Ishikawa (cell line): ENCODE measurements around the gene MGLL.

Experiments used
- CEBPB ChIP-seq: IDR thresholded peaks from 2 replicates; pipeline ENCODE4 v1.6.1; 2012
- CREB1 ChIP-seq: IDR thresholded peaks from 2 replicates; pipeline ENCODE4 v1.6.1; 2012; ENCODE audit warnings: low read depth
- EGR1 ChIP-seq: IDR thresholded peaks from 2 replicates; pipeline ENCODE4 v1.6.1; 2012
- EP300 ChIP-seq: IDR thresholded peaks from 2 replicates; pipeline ENCODE4 v1.6.1; 2012; ENCODE audit warnings: borderline replicate concordance
- FOXM1 ChIP-seq: IDR thresholded peaks from 2 replicates; pipeline ENCODE4 v1.6.1; 2012; ENCODE audit warnings: low read depth, borderline replicate concordance
- MAX ChIP-seq: IDR thresholded peaks from 2 replicates; pipeline ENCODE4 v1.6.1; 2012
- NFIC ChIP-seq: IDR thresholded peaks from 2 replicates; pipeline ENCODE4 v1.6.1; 2012
- RAD21 ChIP-seq: IDR thresholded peaks from 2 replicates; pipeline ENCODE4 v1.6.1; 2012; ENCODE audit warnings: low read depth
- TAF1 ChIP-seq: IDR thresholded peaks from 2 replicates; pipeline ENCODE4 v1.6.1; 2012; ENCODE audit warnings: low read depth, mild to moderate bottlenecking
- TCF12 ChIP-seq: IDR thresholded peaks from 2 replicates; pipeline ENCODE4 v1.6.1; 2012; ENCODE audit warnings: low read depth
- TEAD4 ChIP-seq: IDR thresholded peaks from 2 replicates; pipeline ENCODE4 v1.6.1; 2012
- YY1 ChIP-seq: IDR thresholded peaks from 2 replicates; pipeline ENCODE4 v1.6.1; 2012; ENCODE audit warnings: low read depth
- ZBTB7A ChIP-seq: IDR thresholded peaks from 2 replicates; pipeline ENCODE4 v1.6.1; 2012; ENCODE audit warnings: low read depth
- TF ChIP-seq, protein P1 (sequence below): IDR thresholded peaks from 2 replicates; pipeline ENCODE4 v1.6.1; 2012; ENCODE audit warnings: low read depth, mild to moderate bottlenecking
- TF ChIP-seq, protein P2 (sequence below): IDR thresholded peaks from 2 replicates; pipeline ENCODE4 v1.6.1; 2012

MGLL gene

GRCh38 chr3:127762077-127762786 lies 60.1 kb downstream of the MGLL start:
- no peak for TF ChIP-seq MAX
- TF ChIP-seq, protein P1, sequence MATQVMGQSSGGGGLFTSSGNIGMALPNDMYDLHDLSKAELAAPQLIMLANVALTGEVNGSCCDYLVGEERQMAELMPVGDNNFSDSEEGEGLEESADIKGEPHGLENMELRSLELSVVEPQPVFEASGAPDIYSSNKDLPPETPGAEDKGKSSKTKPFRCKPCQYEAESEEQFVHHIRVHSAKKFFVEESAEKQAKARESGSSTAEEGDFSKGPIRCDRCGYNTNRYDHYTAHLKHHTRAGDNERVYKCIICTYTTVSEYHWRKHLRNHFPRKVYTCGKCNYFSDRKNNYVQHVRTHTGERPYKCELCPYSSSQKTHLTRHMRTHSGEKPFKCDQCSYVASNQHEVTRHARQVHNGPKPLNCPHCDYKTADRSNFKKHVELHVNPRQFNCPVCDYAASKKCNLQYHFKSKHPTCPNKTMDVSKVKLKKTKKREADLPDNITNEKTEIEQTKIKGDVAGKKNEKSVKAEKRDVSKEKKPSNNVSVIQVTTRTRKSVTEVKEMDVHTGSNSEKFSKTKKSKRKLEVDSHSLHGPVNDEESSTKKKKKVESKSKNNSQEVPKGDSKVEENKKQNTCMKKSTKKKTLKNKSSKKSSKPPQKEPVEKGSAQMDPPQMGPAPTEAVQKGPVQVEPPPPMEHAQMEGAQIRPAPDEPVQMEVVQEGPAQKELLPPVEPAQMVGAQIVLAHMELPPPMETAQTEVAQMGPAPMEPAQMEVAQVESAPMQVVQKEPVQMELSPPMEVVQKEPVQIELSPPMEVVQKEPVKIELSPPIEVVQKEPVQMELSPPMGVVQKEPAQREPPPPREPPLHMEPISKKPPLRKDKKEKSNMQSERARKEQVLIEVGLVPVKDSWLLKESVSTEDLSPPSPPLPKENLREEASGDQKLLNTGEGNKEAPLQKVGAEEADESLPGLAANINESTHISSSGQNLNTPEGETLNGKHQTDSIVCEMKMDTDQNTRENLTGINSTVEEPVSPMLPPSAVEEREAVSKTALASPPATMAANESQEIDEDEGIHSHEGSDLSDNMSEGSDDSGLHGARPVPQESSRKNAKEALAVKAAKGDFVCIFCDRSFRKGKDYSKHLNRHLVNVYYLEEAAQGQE = no peak
- no peak for TF ChIP-seq ZBTB7A
- no peak for TF ChIP-seq TEAD4
- no peak for TF ChIP-seq NFIC
- no peak for TF ChIP-seq EP300
- no peak for TF ChIP-seq YY1
- TF ChIP-seq TAF1 = no peak
- TF ChIP-seq, protein P2, sequence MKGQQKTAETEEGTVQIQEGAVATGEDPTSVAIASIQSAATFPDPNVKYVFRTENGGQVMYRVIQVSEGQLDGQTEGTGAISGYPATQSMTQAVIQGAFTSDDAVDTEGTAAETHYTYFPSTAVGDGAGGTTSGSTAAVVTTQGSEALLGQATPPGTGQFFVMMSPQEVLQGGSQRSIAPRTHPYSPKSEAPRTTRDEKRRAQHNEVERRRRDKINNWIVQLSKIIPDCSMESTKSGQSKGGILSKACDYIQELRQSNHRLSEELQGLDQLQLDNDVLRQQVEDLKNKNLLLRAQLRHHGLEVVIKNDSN = no peak

- TF ChIP-seq MAX = no peak
- TF ChIP-seq CEBPB = no peak
- no peak for TF ChIP-seq TAF1
- no peak for TF ChIP-seq EP300
- TF ChIP-seq FOXM1 = no peak
- TF ChIP-seq CREB1 = no peak
- TF ChIP-seq EGR1 = no peak
- TF ChIP-seq, protein P1 = no peak
- TF ChIP-seq TCF12 = no peak
Measured at GRCh38 chr3:127761441-127761801, 60.9 kb downstream of the MGLL start.

DNA sequence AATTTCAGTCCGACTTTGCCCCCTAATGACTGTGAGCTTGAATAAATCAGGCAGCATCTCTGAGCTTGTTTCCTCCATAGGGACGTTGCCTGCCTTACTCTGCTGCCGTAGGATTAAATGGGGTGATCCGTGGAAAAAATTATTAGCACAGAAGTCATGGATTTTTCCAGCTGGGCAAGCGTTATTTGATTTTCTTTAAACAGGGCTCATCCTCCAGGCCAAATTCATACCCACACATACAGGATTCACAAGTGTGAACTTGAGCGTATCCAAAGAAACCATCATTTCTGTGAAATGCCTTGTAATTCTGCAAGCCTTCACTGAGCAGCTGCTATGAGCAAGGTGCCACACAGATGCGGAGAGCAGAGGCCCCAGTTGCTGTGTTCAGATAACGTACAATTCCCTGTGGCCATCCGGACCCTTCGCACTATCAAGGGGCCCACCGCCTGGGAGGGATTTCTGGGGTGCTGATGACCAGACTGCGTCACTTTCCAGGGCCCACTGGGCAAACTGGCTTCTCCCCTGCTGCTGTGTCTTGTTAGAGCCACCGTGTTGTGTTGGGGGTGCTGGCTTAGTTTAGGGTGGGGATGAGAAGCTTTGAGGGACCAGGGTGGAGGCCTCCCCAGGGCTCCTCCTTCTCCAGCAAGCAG lies 61.4 kb downstream of the MGLL start:
- TF ChIP-seq, protein P1 = no peak
- no peak for TF ChIP-seq TAF1

DNA sequence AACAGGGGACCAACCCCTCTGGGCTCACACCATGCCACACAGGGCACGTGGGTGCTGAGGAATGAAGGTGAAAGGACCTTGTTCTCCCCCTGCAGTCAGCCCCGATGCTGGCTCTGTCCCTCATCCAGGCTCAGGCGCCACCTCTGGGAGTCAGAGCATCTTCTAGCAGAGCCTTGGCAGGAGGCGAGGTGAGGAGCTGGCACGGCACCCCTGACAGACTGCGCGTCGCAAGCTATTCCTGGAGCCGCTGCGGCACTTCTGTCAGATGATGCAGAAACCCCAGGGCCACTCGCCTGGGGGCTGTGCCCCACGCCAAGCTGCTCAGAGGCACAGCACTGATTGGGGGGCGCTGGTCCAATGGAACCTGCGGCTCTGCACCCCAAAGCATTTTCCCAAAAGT lies 62.0 kb downstream of the MGLL start:
- TF ChIP-seq EP300 (no peak), RAD21 (no peak), EGR1 (no peak), YY1 (no peak), ZBTB7A (no peak), FOXM1 (no peak)

- TF ChIP-seq YY1 (no peak), FOXM1 (no peak), CREB1 (no peak), TEAD4 (no peak), EGR1 (no peak), TAF1 (no peak), ZBTB7A (no peak), TCF12 (no peak), EP300 (no peak)
- TF ChIP-seq, protein P1 = no peak
- TF ChIP-seq, protein P2 = no peak
Measured at GRCh38 chr3:127759826-127760225, 62.5 kb downstream of the MGLL start.
